GM12864 (cell line): ENCODE results near the gene UGT2B28.
"Not testable (repeated sequence)": the region's sequence is repeated elsewhere in the genome, so short reads cannot be mapped to it uniquely, and the experiment has no call there.

Source experiments
- DNase-seq: peaks from one replicate; pipeline ENCODE4 v3.0.0-alpha.2; 2011; ENCODE audit warnings: low read depth
- H3K4me3 ChIP-seq: 2 replicates; pipeline ENCODE4 v1.5.1; 2011; ENCODE audit warnings: mild to moderate bottlenecking, low read depth, low read length, control low read depth
- TF ChIP-seq, protein P1 (sequence below): IDR thresholded peaks from 2 replicates; pipeline ENCODE4 v1.5.1; 2011; ENCODE audit warnings: low read depth, mild to moderate bottlenecking, moderate library complexity, low read length, control low read depth, inconsistent platforms; ENCODE audit errors: missing control alignments

Gene UGT2B28

DNA sequence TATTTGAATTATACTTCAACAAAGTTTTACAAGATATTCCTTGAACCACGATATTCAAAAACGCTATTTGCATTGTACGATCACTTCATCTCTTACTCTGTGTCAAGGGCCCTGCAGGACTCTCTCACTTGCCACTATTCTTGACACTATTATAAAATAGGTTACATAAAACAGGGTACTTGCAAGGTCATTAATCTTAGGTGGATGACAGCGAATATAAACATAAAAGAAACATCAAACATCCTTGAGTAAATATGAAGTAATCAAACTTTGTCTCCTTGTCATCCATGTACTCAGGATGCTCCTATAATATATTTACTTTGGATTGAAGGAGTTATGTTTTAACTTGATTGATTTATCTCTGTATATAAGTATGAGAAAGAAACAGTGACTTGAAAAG is at the start of gene UGT2B28:
UGT2B28 (plus strand) TSS at position 395 of the 400 bp plus-strand sequence. CDS start 26 bp downstream, outside the sequence.
- H3K4me3 ChIP-seq, DNase-seq: not testable (repeated sequence)

GRCh38 chr4:69239092-69239491 is 41.2 kb upstream of the UGT2B28 start:
- DNase-seq: no peak
- TF ChIP-seq, protein P1, sequence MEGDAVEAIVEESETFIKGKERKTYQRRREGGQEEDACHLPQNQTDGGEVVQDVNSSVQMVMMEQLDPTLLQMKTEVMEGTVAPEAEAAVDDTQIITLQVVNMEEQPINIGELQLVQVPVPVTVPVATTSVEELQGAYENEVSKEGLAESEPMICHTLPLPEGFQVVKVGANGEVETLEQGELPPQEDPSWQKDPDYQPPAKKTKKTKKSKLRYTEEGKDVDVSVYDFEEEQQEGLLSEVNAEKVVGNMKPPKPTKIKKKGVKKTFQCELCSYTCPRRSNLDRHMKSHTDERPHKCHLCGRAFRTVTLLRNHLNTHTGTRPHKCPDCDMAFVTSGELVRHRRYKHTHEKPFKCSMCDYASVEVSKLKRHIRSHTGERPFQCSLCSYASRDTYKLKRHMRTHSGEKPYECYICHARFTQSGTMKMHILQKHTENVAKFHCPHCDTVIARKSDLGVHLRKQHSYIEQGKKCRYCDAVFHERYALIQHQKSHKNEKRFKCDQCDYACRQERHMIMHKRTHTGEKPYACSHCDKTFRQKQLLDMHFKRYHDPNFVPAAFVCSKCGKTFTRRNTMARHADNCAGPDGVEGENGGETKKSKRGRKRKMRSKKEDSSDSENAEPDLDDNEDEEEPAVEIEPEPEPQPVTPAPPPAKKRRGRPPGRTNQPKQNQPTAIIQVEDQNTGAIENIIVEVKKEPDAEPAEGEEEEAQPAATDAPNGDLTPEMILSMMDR: no peak

DNA sequence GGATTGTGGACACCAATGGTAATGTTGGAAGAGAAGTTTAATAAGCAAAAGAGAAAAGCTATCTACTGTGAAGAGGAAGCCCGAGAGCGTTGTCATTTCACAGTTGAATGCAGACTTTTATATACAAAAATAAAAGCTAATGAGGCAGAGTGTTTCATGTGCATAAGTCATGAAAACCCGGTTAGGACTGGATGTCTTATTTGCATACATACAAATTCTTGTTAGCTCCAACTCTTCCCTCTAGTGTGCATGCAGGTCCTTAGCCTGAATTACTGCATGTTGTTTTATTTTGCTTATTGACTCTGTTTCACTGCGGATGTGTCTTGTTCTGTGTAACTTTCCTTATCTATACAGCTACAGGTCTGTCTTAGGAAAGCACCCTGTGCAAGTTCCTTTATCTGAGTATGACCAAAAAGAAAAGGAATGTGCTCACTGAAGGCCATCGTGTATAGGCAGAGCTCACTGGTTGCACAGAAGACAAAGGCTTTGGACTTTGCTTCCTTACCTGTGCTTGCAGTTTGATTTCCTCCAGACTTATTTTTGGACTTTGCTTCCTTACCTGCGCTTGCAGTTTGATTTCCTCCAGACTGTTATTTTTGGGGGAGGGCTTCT is 40.6 kb upstream of the UGT2B28 start:
- no peak overlapping the region for H3K4me3 ChIP-seq
- no peak for DNase-seq
- TF ChIP-seq, protein P1: no peak

More at GRCh38 chr4:69239092-69239491, 41.2 kb upstream of the UGT2B28 start:
- no peak overlapping the region for H3K4me3 ChIP-seq

DNA sequence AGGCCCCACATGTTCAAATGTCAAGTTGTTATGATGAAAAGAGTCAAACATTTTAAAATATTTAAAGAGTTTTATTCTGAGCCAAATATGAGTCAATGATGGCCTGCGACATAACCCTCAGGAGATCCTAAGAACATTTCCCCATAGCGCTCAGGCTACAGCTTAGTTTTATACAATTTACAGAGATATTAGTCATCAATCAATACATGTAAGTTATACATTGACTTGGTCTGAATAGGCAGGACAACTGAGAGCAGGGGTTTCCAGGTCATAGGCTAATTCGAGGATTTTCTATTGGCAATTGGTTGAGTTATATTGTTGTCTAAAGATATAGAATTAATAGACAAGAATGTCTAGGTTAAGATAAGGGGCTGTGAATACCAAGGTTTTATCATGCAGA is 39.5 kb upstream of the UGT2B28 start:
- H3K4me3 ChIP-seq, DNase-seq: not testable (repeated sequence)

DNA sequence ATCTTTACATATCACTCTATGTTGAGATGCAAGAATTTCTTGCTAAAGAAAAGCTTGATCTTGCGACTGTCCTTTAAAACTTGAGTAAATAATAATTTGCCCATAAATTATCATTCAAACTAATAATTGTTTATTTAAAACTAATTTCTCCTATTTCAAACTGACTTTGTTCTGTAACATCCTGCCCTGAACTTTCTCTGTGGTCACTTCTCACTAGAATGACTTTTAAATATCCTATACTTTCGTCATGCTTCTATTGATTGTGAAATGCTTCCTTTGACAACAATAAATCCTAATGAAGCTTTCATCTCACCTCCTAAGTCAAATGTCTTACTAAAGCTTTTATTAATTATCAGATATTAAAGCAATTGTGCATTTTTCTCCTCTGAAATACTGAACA is 38.5 kb upstream of the UGT2B28 start:
- H3K4me3 ChIP-seq, DNase-seq: not testable (repeated sequence)

DNA sequence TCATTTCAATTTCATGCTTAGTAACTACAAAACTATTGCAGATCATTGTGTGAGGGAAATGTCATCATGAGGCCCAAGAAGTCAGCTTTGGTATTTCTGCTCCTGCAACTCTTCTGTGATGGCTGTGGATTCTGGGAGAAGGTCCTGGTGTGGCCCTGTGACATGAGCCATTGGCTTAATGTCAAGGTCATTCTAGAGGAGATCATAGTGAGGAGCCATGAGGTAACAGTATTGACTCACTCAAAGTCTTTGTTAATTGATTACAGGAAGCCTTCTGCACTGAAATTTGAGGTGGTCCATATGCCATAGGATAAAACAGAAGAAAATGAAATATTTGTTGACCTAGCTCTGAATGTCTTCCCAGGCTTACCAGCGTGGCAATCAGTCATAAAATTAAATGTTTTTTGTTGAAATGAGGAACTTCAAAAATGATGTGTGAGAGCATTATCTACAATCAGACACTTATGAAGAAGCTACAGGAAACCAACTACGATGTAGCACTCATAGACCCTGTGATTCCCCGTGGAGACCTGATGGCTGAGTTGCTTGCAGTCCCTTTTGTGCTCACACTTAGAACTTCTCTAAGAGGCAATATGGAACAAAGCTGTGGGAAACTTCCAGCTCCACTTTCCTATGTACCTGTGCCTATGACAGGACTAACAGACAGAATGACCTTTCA is 37.6 kb upstream of the UGT2B28 start:
- not testable (repeated sequence) for DNase-seq

DNA sequence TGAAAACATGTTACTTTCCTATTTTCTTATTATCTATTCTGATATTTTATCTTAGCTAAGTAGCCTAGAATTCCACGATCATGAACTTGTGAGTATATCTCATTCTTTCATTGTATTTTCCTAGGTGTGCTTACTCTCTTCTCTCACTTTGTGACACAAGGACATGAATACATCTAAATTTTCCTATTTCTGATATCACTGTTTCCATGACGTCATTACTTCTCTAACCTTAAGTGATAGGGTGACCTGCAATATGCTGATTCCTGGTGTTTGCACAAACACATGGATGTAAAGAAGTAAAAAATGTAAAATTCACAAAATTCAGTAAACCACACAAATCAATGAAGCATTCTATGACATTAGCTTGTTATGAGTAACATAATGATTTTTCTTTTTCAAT is 29.4 kb upstream of the UGT2B28 start:
- not testable (repeated sequence) for DNase-seq, H3K4me3 ChIP-seq

More for the DNA sequence above, 37.6 kb upstream of the UGT2B28 start:
- H3K4me3 ChIP-seq: not testable (repeated sequence)

- not testable (repeated sequence) for H3K4me3 ChIP-seq, DNase-seq
Observed at GRCh38 chr4:69253147-69253772, 27.0 kb upstream of the UGT2B28 start.

DNA sequence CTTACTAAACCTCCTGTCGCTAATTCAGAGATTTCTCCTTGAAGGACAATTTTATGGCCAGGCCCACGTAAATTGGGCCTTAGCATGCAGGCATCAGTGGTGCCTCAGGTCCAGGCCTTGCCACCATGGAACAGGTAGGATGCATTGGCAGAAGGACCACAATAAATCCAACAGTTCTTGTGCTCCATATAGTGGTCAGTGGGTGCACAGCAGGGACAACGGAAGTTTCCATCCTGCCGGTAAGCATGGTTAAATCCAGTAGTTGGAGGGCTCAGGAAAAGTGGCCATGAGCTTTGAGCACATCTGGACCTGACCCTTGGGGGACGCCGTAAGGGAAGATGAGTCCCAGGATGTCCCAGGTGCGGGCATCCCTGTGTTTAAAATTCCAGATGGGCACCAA is 11.7 kb upstream of the UGT2B28 start:
- not testable (repeated sequence) for H3K4me3 ChIP-seq, DNase-seq

GRCh38 chr4:69296356-69296755 is 16.1 kb downstream of the UGT2B28 start:
- not testable (repeated sequence) for DNase-seq, H3K4me3 ChIP-seq

GRCh38 chr4:69308426-69309033 is 28.3 kb downstream of the UGT2B28 start:
- not testable (repeated sequence) for H3K4me3 ChIP-seq, DNase-seq

- not testable (repeated sequence) for H3K4me3 ChIP-seq, DNase-seq
Observed at GRCh38 chr4:69309549-69310076, 29.3 kb downstream of the UGT2B28 start.

DNA sequence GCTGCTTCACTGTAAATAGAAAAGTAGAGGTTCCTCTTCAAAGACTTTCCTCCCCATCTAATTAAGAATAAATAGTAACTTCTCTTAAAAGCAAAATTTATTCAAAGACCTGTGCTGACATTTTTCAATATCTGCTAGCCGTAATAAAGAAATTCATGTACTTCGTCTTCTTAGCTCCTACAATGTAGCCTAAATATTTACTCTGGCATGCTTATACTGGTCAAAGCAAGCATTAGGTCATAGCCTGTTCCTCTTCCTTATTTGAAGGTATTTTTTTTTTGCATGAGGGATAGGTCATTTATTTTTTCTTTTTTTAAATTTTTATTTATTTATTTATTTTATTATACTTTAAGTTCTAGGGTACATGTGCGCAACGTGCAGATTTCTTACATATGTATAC is 30.0 kb downstream of the UGT2B28 start:
- not testable (repeated sequence) for DNase-seq, H3K4me3 ChIP-seq
